Measurements from ENCODE around the gene BOLA2B.
"Not testable (repeated sequence)": the region's sequence is repeated elsewhere in the genome, so short reads cannot be mapped to it uniquely, and the experiment has no call there.

Gene BOLA2B

GRCh38 chr16:30193615-30194014, at the start of gene BOLA2B, which contains the start of gene SLX1A:
BOLA2B (minus strand) TSS chr16:30193666; CDS start chr16:30193595, 71 bp downstream.
SLX1A (plus strand) TSS chr16:30193875; CDS start chr16:30194085, 210 bp downstream.
- not testable (repeated sequence) for H3F3A ChIP-seq (ENCODE audit: control insufficient read depth, insufficient read depth); H3K36me3 ChIP-seq (ENCODE audit: control insufficient read depth, low read length); H3K9me2 ChIP-seq (replicated peaks; ENCODE audit: control insufficient read depth, low read length); H3K9me3 ChIP-seq (ENCODE audit: control insufficient read depth, insufficient read depth, low read length); H3K27ac ChIP-seq (ENCODE audit: low read depth, low read length); H3K4me1 ChIP-seq (ENCODE audit: control insufficient read depth, low read length); H4K20me1 ChIP-seq (ENCODE audit: control insufficient read depth, insufficient read depth, low read depth, low read length); H3K27me3 ChIP-seq (ENCODE audit: control insufficient read depth, low read length); H3K79me2 ChIP-seq (ENCODE audit: control insufficient read depth, low read length)
- H3K4me2 ChIP-seq (ENCODE audit: low read length): peak within 1 kb of the TSS; percentile 39; the same call in 1 of the 2 replicates
- peak within 1 kb of the TSS; percentile 61 for H3K4me3 ChIP-seq (ENCODE audit: low read length)

DNA sequence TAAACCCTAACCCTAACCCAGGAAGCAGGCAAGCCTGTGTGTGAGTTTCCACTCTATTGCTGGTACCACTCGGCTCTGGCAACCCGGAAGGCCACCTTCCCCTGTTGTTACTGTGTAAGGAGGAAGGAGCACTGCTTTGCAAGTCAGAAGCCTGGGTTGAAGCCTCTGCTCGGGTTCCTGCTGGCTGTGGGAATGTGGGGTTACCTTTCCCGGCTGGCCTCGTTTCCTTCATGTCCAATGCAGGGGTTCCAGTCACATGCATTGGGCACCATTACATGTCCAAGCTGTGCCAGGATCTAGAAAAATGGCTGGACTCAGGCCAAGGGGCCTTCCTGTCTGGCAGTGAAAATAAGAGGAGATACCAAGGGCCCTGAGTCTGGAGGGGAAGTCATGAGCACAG, 23.6 kb upstream of the BOLA2B start:
- not testable (repeated sequence) for H3K79me2 ChIP-seq (ENCODE audit: control insufficient read depth, low read length); H4K20me1 ChIP-seq (ENCODE audit: control insufficient read depth, insufficient read depth, low read depth, low read length); H3K4me1 ChIP-seq (ENCODE audit: control insufficient read depth, low read length); H3K9me2 ChIP-seq (replicated peaks; ENCODE audit: control insufficient read depth, low read length); H3K36me3 ChIP-seq (ENCODE audit: control insufficient read depth, low read length); H3K27me3 ChIP-seq (ENCODE audit: control insufficient read depth, low read length); H3K27ac ChIP-seq (ENCODE audit: low read depth, low read length); H3K4me3 ChIP-seq (ENCODE audit: low read length); H3F3A ChIP-seq (ENCODE audit: control insufficient read depth, insufficient read depth); H3K9me3 ChIP-seq (ENCODE audit: control insufficient read depth, insufficient read depth, low read length); H3K4me2 ChIP-seq (ENCODE audit: low read length)

- not testable (repeated sequence) for H3K27ac ChIP-seq (ENCODE audit: low read depth, low read length); H3F3A ChIP-seq (ENCODE audit: control insufficient read depth, insufficient read depth); H3K9me3 ChIP-seq (ENCODE audit: control insufficient read depth, insufficient read depth, low read length); H3K36me3 ChIP-seq (ENCODE audit: control insufficient read depth, low read length); H4K20me1 ChIP-seq (ENCODE audit: control insufficient read depth, insufficient read depth, low read depth, low read length); H3K4me2 ChIP-seq (ENCODE audit: low read length); H3K4me1 ChIP-seq (ENCODE audit: control insufficient read depth, low read length); H3K27me3 ChIP-seq (ENCODE audit: control insufficient read depth, low read length); H3K79me2 ChIP-seq (ENCODE audit: control insufficient read depth, low read length); H3K4me3 ChIP-seq (ENCODE audit: low read length); H3K9me2 ChIP-seq (replicated peaks; ENCODE audit: control insufficient read depth, low read length)
Measured at GRCh38 chr16:30211414-30211813, 17.9 kb upstream of the BOLA2B start.

DNA sequence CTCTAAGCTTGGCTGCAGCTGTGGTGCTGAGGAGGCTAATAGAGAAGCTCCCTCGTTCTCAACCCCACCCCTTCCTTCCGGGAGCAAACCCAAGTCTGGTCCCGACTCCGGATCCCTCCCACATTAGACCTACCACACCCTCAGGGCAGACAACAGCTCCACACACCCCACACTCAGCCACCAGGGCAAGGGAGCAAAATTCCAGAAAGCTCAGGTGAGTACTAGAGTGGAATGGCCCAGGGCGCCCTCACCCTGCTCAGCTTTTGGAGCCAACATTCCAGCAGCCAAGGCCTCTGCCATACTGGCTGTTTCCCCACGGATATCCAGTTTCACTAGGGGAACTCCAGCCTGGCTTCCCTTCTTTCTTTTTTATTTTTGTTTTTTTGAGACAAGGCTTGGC, 15.6 kb upstream of the BOLA2B start:
- H3K4me2 ChIP-seq (ENCODE audit: low read length); H3K4me1 ChIP-seq (ENCODE audit: control insufficient read depth, low read length); H3K27ac ChIP-seq (ENCODE audit: low read depth, low read length); H3K79me2 ChIP-seq (ENCODE audit: control insufficient read depth, low read length); H3K27me3 ChIP-seq (ENCODE audit: control insufficient read depth, low read length); H3F3A ChIP-seq (ENCODE audit: control insufficient read depth, insufficient read depth); H3K4me3 ChIP-seq (ENCODE audit: low read length); H3K36me3 ChIP-seq (ENCODE audit: control insufficient read depth, low read length); H3K9me2 ChIP-seq (replicated peaks; ENCODE audit: control insufficient read depth, low read length); H3K9me3 ChIP-seq (ENCODE audit: control insufficient read depth, insufficient read depth, low read length); H4K20me1 ChIP-seq (ENCODE audit: control insufficient read depth, insufficient read depth, low read depth, low read length): not testable (repeated sequence)

- H3F3A ChIP-seq (ENCODE audit: control insufficient read depth, insufficient read depth); H3K27ac ChIP-seq (ENCODE audit: low read depth, low read length); H3K27me3 ChIP-seq (ENCODE audit: control insufficient read depth, low read length); H4K20me1 ChIP-seq (ENCODE audit: control insufficient read depth, insufficient read depth, low read depth, low read length); H3K4me3 ChIP-seq (ENCODE audit: low read length); H3K9me3 ChIP-seq (ENCODE audit: control insufficient read depth, insufficient read depth, low read length); H3K9me2 ChIP-seq (replicated peaks; ENCODE audit: control insufficient read depth, low read length); H3K79me2 ChIP-seq (ENCODE audit: control insufficient read depth, low read length); H3K36me3 ChIP-seq (ENCODE audit: control insufficient read depth, low read length); H3K4me2 ChIP-seq (ENCODE audit: low read length); H3K4me1 ChIP-seq (ENCODE audit: control insufficient read depth, low read length): not testable (repeated sequence)
Measured at GRCh38 chr16:30207063-30207704, 13.7 kb upstream of the BOLA2B start.

DNA sequence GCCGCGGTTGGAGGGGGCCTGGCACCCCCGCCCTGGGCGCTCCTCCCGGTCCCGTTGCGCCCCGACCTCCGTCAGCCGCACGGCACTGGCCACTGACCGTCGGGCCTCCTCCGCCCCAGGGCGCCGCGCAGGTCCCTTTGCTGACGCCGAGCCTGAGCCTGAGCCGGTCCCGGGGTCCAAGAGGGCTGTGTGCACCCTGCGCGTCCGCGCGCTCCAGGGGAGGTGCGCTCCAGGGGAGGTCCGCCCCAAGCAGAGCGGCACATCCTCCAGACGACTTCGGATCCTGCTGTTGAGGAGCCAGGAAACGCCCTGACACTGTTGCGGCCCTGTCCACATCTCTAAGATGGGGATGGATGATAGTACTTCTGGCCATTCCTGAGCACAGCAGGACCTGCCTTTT, 12.8 kb upstream of the BOLA2B start:
- not testable (repeated sequence) for H3K27me3 ChIP-seq (ENCODE audit: control insufficient read depth, low read length); H3K27ac ChIP-seq (ENCODE audit: low read depth, low read length); H4K20me1 ChIP-seq (ENCODE audit: control insufficient read depth, insufficient read depth, low read depth, low read length); H3K4me1 ChIP-seq (ENCODE audit: control insufficient read depth, low read length); H3K79me2 ChIP-seq (ENCODE audit: control insufficient read depth, low read length); H3K9me3 ChIP-seq (ENCODE audit: control insufficient read depth, insufficient read depth, low read length); H3K36me3 ChIP-seq (ENCODE audit: control insufficient read depth, low read length); H3K9me2 ChIP-seq (replicated peaks; ENCODE audit: control insufficient read depth, low read length); H3F3A ChIP-seq (ENCODE audit: control insufficient read depth, insufficient read depth)
- Histone ChIP-seq H3K4me3 (ENCODE audit: low read length) (peak overlapping the region; percentile 57), H3K4me2 (ENCODE audit: low read length) (peak overlapping the region; percentile 54)

GRCh38 chr16:30205541-30206236, 12.2 kb upstream of the BOLA2B start:
- H3K9me2 ChIP-seq (replicated peaks; ENCODE audit: control insufficient read depth, low read length); H3K27me3 ChIP-seq (ENCODE audit: control insufficient read depth, low read length); H3K36me3 ChIP-seq (ENCODE audit: control insufficient read depth, low read length); H3K4me1 ChIP-seq (ENCODE audit: control insufficient read depth, low read length); H3F3A ChIP-seq (ENCODE audit: control insufficient read depth, insufficient read depth); H3K9me3 ChIP-seq (ENCODE audit: control insufficient read depth, insufficient read depth, low read length); H3K27ac ChIP-seq (ENCODE audit: low read depth, low read length); H3K79me2 ChIP-seq (ENCODE audit: control insufficient read depth, low read length); H4K20me1 ChIP-seq (ENCODE audit: control insufficient read depth, insufficient read depth, low read depth, low read length): not testable (repeated sequence)
- peak overlapping the region; percentile 54 for H3K4me2 ChIP-seq (ENCODE audit: low read length)
- peak overlapping the region; percentile 57 for H3K4me3 ChIP-seq (ENCODE audit: low read length)

GRCh38 chr16:30199608-30200343, 6.3 kb upstream of the BOLA2B start:
- H3K9me3 ChIP-seq (ENCODE audit: control insufficient read depth, insufficient read depth, low read length); H3F3A ChIP-seq (ENCODE audit: control insufficient read depth, insufficient read depth); H3K9me2 ChIP-seq (replicated peaks; ENCODE audit: control insufficient read depth, low read length); H3K36me3 ChIP-seq (ENCODE audit: control insufficient read depth, low read length); H3K4me3 ChIP-seq (ENCODE audit: low read length); H3K4me2 ChIP-seq (ENCODE audit: low read length); H3K27ac ChIP-seq (ENCODE audit: low read depth, low read length); H3K4me1 ChIP-seq (ENCODE audit: control insufficient read depth, low read length); H3K27me3 ChIP-seq (ENCODE audit: control insufficient read depth, low read length); H4K20me1 ChIP-seq (ENCODE audit: control insufficient read depth, insufficient read depth, low read depth, low read length); H3K79me2 ChIP-seq (ENCODE audit: control insufficient read depth, low read length): not testable (repeated sequence)

Measured in DOHH2 (cell line).